Epithelial cell of prostate (primary cell): ENCODE results near the gene PRR35.

ENCODE experiments used
- DNase-seq: peaks from one replicate; pipeline ENCODE4 v3.0.0-alpha.2; 2011; ENCODE audit warnings: low read depth, low spot score
- H3K27ac ChIP-seq: fragments of 450-650 bp; 2 replicates; pipeline ENCODE4 v1.5.1; 2017; ENCODE audit warnings: mild to moderate bottlenecking

The PRR35 gene

DNA sequence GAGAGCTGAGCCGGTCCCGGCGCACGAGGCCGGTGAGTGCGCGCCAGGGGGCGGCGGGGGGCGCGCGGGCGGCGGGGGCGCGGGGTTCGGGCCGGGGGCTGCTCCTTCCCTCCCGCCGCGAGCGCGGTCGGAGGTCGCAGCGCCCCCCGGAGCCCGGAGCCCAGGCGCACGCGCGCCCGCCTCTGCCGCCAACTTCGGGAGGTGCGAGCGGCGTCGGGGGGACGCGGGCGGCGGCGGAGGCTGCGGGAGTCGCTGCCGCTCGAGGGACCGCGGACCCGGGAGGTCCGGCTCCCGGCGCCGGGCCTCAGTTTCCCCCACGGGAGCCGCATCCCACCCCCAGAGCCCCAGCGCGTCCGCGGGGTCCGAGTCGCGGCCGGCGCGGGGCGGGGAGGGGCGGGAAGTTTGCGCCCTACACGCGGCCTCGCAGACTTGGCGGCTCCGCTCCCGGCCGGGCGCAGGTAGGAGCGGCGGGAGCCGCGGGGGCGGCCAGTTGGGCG is at the start of gene PRR35:
Gene PRR35 (plus strand): TSS at position 191 of the 497 bp plus-strand sequence. CDS start 2,901 bp downstream, outside the sequence.
- no peak within 1 kb of the TSS for H3K27ac ChIP-seq
- no peak for DNase-seq

DNA sequence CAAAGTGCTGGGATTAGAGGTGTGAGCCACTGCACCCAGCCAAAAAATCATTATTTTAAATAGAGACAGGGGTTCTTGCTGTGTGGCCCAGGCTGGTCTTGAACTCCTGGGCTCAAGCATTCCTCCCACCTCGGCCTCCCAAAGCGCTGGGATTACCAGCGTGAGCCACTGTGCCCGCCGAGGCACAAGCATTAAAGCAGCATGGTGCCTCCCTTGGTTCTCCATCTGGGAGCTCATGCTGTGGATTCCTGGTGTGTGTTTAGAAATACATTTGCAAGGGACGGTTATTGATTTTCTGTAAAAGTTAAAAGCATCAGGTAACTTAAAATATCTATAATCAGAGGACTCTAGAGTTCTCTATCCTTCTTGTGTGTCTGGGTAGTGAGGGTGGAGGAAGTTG is 47.4 kb upstream of the PRR35 start:
- H3K27ac ChIP-seq = no peak overlapping the region
- no peak for DNase-seq

DNA sequence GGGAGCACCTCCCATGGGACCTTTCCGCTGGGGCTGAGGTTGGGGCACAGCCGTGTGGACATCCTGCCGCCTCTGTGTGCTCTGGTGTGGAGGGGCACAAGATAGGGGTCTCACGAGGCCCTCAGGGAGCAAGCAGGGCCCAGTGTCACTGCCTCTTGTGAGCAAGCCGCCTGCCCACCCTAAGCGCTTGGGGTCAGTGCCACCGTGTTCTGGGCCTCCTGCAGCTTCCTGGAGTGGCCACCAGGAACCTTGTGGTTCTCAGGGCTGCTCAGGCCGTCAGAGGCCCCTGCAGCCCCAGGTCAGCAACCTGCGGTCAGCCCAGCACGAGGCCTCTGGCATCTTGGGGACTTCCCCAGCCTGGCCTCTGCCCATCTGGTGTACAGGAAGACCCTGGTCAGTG is 46.2 kb upstream of the PRR35 start:
- H3K27ac ChIP-seq = no peak overlapping the region
- DNase-seq = no peak

DNA sequence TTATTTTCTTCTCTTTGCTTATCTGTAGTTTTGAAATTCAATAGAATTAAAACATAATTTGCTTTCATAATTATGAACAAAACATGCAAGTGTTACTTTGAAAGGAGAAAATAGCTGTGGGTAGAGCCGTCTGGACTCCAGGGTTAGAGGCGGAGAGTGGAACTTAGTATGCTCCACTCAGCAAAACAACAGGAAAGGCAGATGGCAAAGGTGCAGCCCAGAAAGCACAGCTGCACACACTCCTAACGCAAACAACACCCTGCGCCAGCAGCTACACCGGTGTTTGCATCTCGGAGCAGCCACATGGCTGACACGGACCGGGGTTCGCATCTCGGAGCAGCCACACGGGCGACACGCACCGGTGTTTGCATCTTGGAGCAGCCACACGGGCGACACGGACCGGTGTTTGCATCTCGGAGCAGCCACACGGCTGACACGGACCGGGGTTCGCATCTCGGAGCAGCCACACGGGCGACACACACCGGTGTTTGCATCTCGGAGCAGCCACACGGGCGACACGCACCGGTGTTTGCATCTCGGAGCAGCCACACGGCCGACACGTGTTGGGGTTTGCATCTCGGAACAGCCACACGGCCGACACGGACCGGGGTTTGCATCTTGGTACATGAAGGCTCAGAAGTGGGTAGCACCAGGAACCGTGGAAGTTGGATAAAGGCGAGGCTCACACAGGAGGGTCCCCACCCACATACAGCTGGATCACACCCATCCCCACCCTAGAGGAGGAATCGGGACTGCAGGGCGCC is 44.8 kb upstream of the PRR35 start:
- no peak for DNase-seq
- no peak overlapping the region for H3K27ac ChIP-seq

GRCh38 chr16:515939-516226 is 44.3 kb upstream of the PRR35 start:
- no peak for DNase-seq
- no peak overlapping the region for H3K27ac ChIP-seq

GRCh38 chr16:516301-516700 is 43.9 kb upstream of the PRR35 start:
- no peak for DNase-seq
- H3K27ac ChIP-seq = no peak overlapping the region

DNA sequence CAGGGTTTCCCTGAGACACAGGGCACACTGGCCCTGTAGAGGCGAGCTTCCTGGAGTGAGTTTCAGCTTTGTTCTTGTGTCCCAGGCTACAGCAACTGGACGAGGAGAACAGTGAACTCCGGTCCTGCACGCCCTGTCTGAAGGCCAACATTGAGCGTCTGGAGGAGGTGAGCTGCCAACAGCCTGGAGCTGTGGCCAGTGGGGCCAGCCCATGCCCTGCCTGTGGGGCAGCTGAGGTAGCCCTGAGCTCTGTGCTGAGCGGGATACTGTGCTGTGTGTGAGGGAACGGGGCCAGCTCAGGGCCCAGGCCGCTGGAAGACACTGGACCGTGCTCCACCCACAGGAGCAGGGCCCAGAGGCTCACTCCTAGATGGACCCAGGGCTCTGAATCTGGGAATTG is 41.3 kb upstream of the PRR35 start:
- H3K27ac ChIP-seq = no peak overlapping the region
- DNase-seq = no peak

DNA sequence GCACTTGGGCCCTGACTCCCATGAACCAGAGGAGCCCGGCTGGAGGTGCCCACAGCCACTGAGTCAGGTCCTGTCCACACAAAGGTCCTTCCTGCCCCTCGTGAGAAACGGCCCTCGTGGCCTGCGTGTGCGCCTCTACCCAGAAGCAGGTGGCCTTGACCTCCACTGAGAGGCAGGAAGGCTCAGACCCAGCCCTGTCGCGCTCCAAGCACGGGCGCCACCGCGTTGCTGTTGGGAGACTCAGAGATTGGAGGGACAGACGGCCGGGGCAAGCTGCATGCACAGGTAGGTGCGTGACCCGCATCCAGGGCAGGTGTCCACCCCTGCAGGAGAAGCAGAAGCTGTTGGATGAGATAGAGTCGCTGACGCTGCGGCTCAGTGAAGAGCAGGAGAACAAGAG is 40.8 kb upstream of the PRR35 start:
- no peak overlapping the region for H3K27ac ChIP-seq
- DNase-seq = no peak

- DNase-seq = no peak
- H3K27ac ChIP-seq = no peak overlapping the region
Measured at GRCh38 chr16:519841-520687, 40.1 kb upstream of the PRR35 start.

DNA sequence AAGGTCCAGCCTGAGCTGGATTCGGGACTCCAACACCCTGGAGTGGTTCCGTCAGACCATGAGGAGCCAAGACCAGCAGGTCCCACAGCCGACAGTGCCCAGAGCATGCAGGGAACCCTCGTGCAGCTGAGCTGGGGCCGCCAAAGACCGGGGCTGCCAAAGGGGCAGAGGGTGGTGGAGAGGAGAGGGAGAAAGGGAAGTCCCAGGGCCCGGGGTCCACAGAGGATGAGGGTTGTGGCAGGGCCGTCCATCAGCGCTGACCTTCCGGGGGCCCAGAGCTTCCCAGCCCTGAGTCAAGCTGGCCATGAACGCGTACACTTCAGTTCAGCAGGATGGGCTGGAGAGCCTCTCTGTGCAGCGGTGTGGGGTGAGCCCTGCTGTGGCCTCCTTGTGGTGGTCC is 39.3 kb upstream of the PRR35 start:
- no peak for DNase-seq
- no peak overlapping the region for H3K27ac ChIP-seq

GRCh38 chr16:521381-522210 is 38.6 kb upstream of the PRR35 start:
- H3K27ac ChIP-seq = no peak overlapping the region
- no peak for DNase-seq

- no peak for DNase-seq
- no peak overlapping the region for H3K27ac ChIP-seq
Measured at GRCh38 chr16:522320-523096, 37.7 kb upstream of the PRR35 start.

DNA sequence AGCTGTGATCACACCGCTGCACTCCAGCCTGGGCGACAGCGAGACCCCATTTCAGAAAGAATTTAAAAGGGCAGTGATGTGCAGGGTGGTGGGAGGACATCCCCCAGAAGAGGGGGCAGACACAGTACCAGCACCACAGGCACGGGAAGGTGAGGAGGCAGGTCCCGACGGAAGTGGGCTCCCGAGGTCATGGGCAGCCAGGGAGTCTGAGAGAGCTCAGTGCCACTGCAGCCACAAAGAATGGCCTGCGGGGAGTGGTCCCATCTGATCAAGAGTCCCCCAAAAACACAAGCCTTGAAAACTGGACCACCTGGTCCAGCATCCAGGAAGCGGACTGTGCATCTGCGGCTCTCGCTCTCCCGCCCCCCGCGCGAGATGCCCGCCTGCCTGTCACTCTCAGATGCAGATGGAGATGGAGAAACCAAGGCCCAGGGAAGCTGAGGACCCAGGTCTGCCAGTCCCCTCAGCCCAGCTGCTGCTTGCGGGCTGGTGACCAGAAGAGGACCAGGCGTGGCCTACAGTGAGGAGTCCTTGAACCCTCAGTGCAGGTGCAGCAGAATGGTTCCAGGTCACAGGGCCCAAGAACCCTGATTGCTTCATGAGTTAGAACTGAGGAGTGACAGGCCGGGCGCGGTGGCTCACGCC is 37.0 kb upstream of the PRR35 start:
- DNase-seq = no peak
- H3K27ac ChIP-seq = no peak overlapping the region

GRCh38 chr16:524274-525040 is 35.7 kb upstream of the PRR35 start:
- no peak for DNase-seq
- no peak overlapping the region for H3K27ac ChIP-seq

GRCh38 chr16:525123-525519 is 35.1 kb upstream of the PRR35 start:
- peak overlapping the region; percentile 95 for H3K27ac ChIP-seq
- DNase-seq = no peak

GRCh38 chr16:525520-526180 is 34.5 kb upstream of the PRR35 start:
- DNase-seq = peak; percentile 81
- peak overlapping the region; percentile 95 for H3K27ac ChIP-seq

- DNase-seq = no peak
- peak overlapping the region; percentile 95 for H3K27ac ChIP-seq
Measured at GRCh38 chr16:526181-527014, 33.8 kb upstream of the PRR35 start.
